Immature natural killer cell (primary cell): ENCODE results near the gene KCNQ1. TPM values are rescaled to one million over a fixed set of nuclear protein-coding genes. Genes with fewer than 3 reads are reported as not detected.
A peak's percentile ranks its signal among the peaks of the same experiment; 100 is the strongest.

Source experiments
- DNase-seq, 3 donors: peaks; one replicate each; pipeline ENCODE4 v3.0.0; 2022; ENCODE audit warnings: mixed read lengths in 1 of 3
- H3K27ac Mint-ChIP-seq, 6 donors: one replicate each; pipeline ENCODE4 v1.8.0; 2020; ENCODE audit warnings: mixed read lengths in 6 of 6, mild to moderate bottlenecking in 5 of 6, inconsistent platforms in 4 of 6, moderate library complexity in 3 of 6
- H3K27me3 Mint-ChIP-seq, 3 donors: one replicate each; pipeline ENCODE4 v1.8.0; 2020 to 2021; ENCODE audit warnings: low read depth in 3 of 3, mild to moderate bottlenecking in 3 of 3, mixed read lengths in 3 of 3, moderate library complexity in 3 of 3, inconsistent platforms in 1 of 3
- H3K36me3 Mint-ChIP-seq, 3 donors: one replicate each; pipeline ENCODE4 v1.8.0; 2020; ENCODE audit warnings: mixed read lengths in 3 of 3, inconsistent platforms in 2 of 3, mild to moderate bottlenecking in 2 of 3
- H3K4me1 Mint-ChIP-seq, 2 donors: one replicate each; pipeline ENCODE4 v1.8.0; 2020; ENCODE audit warnings: inconsistent platforms in 2 of 2, mild to moderate bottlenecking in 2 of 2, mixed read lengths in 2 of 2, moderate library complexity in 1 of 2
- H3K4me3 Mint-ChIP-seq, 5 donors: one replicate each; pipeline ENCODE4 v1.8.0; 2020; ENCODE audit warnings: mild to moderate bottlenecking in 5 of 5, mixed read lengths in 5 of 5, inconsistent platforms in 3 of 5, moderate library complexity in 3 of 5
- H3K9me3 Mint-ChIP-seq, 6 donors: one replicate each; pipeline ENCODE4 v1.8.0; 2020; ENCODE audit warnings: mild to moderate bottlenecking in 6 of 6, mixed read lengths in 6 of 6, inconsistent platforms in 4 of 6, moderate library complexity in 3 of 6
- polyA plus RNA-seq, 3 donors: library from polyadenylated mRNA; unstranded; fragments of 300-500 nt; fragmentation: Illumina TruSeq; gene quantifications; one replicate each; pipeline ENCODE4 v1.2.3, GENCODE V29; 2021

The KCNQ1 gene
- polyA plus RNA-seq, 3 donors from 2014 or later = 0.13 to 1.1 (median 0.73) TPM

- H3K27me3 Mint-ChIP-seq = peaks cover 15 to 33% (median 15%) of the 10 kb centered on the region in 3 donors
- no peaks in the 10 kb centered on the region for H3K36me3 Mint-ChIP-seq
- peaks cover 15 to 30% of the 10 kb centered on the region in 2 donors for H3K4me1 Mint-ChIP-seq
- no peaks in the 10 kb centered on the region for H3K9me3 Mint-ChIP-seq
- peak overlapping the region; percentile 20 to 67 (median 61) for H3K4me3 Mint-ChIP-seq
- peak; percentile 75 to 79 (median 79) for DNase-seq
- peak overlapping the region in 2 of 6 donors; percentile 13 to 56 for H3K27ac Mint-ChIP-seq
These were observed 22.3 kb downstream of the KCNQ1 start for GRCh38 chr11:2466869-2467694.

- Mint-ChIP-seq H3K9me3 (no peaks in the 10 kb centered on the region), H3K27me3 (peaks cover 13 to 32% (median 16%) of the 10 kb centered on the region in 3 donors), H3K4me1 (peaks cover 15 to 30% of the 10 kb centered on the region in 2 donors), H3K36me3 (no peaks in the 10 kb centered on the region), H3K27ac (peak overlapping the region in 2 of 6 donors; percentile 13 to 56), H3K4me3 (peak overlapping the region; percentile 20 to 67 (median 61))
- DNase-seq = no peak
These were observed 22.9 kb downstream of the KCNQ1 start for GRCh38 chr11:2467695-2468055.

- no peak overlapping the region for H3K4me3 Mint-ChIP-seq
- no peaks in the 10 kb centered on the region for H3K9me3 Mint-ChIP-seq
- no peak overlapping the region for H3K27ac Mint-ChIP-seq
- DNase-seq = no peak
- H3K27me3 Mint-ChIP-seq = peaks cover 13 to 34% (median 16%) of the 10 kb centered on the region in 3 donors
- peaks cover 15 to 23% of the 10 kb centered on the region in 2 donors for H3K4me1 Mint-ChIP-seq
- H3K36me3 Mint-ChIP-seq = no peaks in the 10 kb centered on the region
These were observed 23.8 kb downstream of the KCNQ1 start for GRCh38 chr11:2468363-2469235.

GRCh38 chr11:2470495-2470894 is 25.7 kb downstream of the KCNQ1 start:
- no peaks in the 10 kb centered on the region for H3K36me3 Mint-ChIP-seq
- H3K4me3 Mint-ChIP-seq = no peak overlapping the region
- H3K4me1 Mint-ChIP-seq = peaks cover 15 to 23% of the 10 kb centered on the region in 2 donors
- no peak overlapping the region for H3K27ac Mint-ChIP-seq
- H3K27me3 Mint-ChIP-seq = peaks cover 16 to 35% (median 20%) of the 10 kb centered on the region in 3 donors
- no peak for DNase-seq
- H3K9me3 Mint-ChIP-seq = no peaks in the 10 kb centered on the region

- peak overlapping the region in 1 of 6 donors; percentile 41 for H3K27ac Mint-ChIP-seq
- no peak overlapping the region for H3K4me3 Mint-ChIP-seq
These were observed 26.4 kb downstream of the KCNQ1 start for GRCh38 chr11:2471048-2471803.

GRCh38 chr11:2471804-2472096 is 26.9 kb downstream of the KCNQ1 start:
- peaks cover 16 to 35% (median 17%) of the 10 kb centered on the region in 3 donors for H3K27me3 Mint-ChIP-seq
- no peaks in the 10 kb centered on the region for H3K36me3 Mint-ChIP-seq
- H3K4me3 Mint-ChIP-seq = no peak overlapping the region
- DNase-seq = no peak
- H3K27ac Mint-ChIP-seq = peak overlapping the region in 1 of 6 donors; percentile 41
- no peaks in the 10 kb centered on the region for H3K9me3 Mint-ChIP-seq
- peaks cover 12 to 19% of the 10 kb centered on the region in 2 donors for H3K4me1 Mint-ChIP-seq

More at GRCh38 chr11:2471048-2471803, 26.4 kb downstream of the KCNQ1 start:
- Mint-ChIP-seq H3K36me3 (no peaks in the 10 kb centered on the region), H3K4me1 (peaks cover 15 to 23% of the 10 kb centered on the region in 2 donors), H3K9me3 (no peaks in the 10 kb centered on the region), H3K27me3 (peaks cover 16 to 35% (median 17%) of the 10 kb centered on the region in 3 donors)
- DNase-seq = no peak

GRCh38 chr11:2472428-2473186 is 27.8 kb downstream of the KCNQ1 start:
- no peak for DNase-seq
- Mint-ChIP-seq H3K4me1 (peaks cover 3 to 10% of the 10 kb centered on the region in 2 donors), H3K27ac (peak overlapping the region in 1 of 6 donors; percentile 24), H3K4me3 (no peak overlapping the region), H3K9me3 (no peaks in the 10 kb centered on the region), H3K27me3 (peaks cover 12 to 33% (median 15%) of the 10 kb centered on the region in 3 donors), H3K36me3 (no peaks in the 10 kb centered on the region)

GRCh38 chr11:2473361-2474058 is 28.7 kb downstream of the KCNQ1 start:
- Mint-ChIP-seq H3K9me3 (peaks cover 0 to 4% (median 0%) of the 10 kb centered on the region in 6 donors), H3K4me3 (no peak overlapping the region), H3K36me3 (no peaks in the 10 kb centered on the region), H3K27me3 (peaks cover 12 to 31% (median 14%) of the 10 kb centered on the region in 3 donors), H3K4me1 (peaks cover 0 to 5% of the 10 kb centered on the region in 2 donors), H3K27ac (no peak overlapping the region)
- DNase-seq = no peak

GRCh38 chr11:2474059-2474901 is 29.5 kb downstream of the KCNQ1 start:
- H3K4me3 Mint-ChIP-seq = no peak overlapping the region
- no peak overlapping the region for H3K27ac Mint-ChIP-seq

GRCh38 chr11:2475136-2475918 is 30.5 kb downstream of the KCNQ1 start:
- DNase-seq = no peak

More at GRCh38 chr11:2474059-2474901, 29.5 kb downstream of the KCNQ1 start:
- Mint-ChIP-seq H3K36me3 (no peaks in the 10 kb centered on the region), H3K4me1 (no peaks in the 10 kb centered on the region), H3K9me3 (peaks cover 0 to 4% (median 0%) of the 10 kb centered on the region in 6 donors), H3K27me3 (peaks cover 12 to 25% (median 12%) of the 10 kb centered on the region in 3 donors)
- no peak for DNase-seq

GRCh38 chr11:2477254-2477653 is 32.4 kb downstream of the KCNQ1 start:
- no peak for DNase-seq
- Mint-ChIP-seq H3K9me3 (peaks cover 0 to 13% (median 7%) of the 10 kb centered on the region in 6 donors), H3K4me3 (no peak overlapping the region), H3K4me1 (peaks cover 10 to 11% of the 10 kb centered on the region in 2 donors), H3K36me3 (peaks cover 0 to 7% (median 6%) of the 10 kb centered on the region in 3 donors), H3K27me3 (peaks cover 7 to 28% (median 15%) of the 10 kb centered on the region in 3 donors), H3K27ac (no peak overlapping the region)

More at GRCh38 chr11:2475136-2475918, 30.5 kb downstream of the KCNQ1 start:
- Mint-ChIP-seq H3K27me3 (peaks cover 10 to 31% (median 12%) of the 10 kb centered on the region in 3 donors), H3K27ac (no peak overlapping the region), H3K36me3 (peaks cover 0 to 7% (median 6%) of the 10 kb centered on the region in 3 donors), H3K4me1 (no peaks in the 10 kb centered on the region), H3K4me3 (no peak overlapping the region), H3K9me3 (peaks cover 0 to 8% (median 5%) of the 10 kb centered on the region in 6 donors)
